Measurements from ENCODE around the gene COA1. TPM values are rescaled to one million over a fixed set of nuclear protein-coding genes. Genes with fewer than 3 reads are reported as not detected.

COA1 gene
- total and polyA plus RNA-seq, 9 of the 15 experiments (the other 6 are each of a cell fraction or from before 2014, with no cell fraction given) = 98.9 to 463 (median 181) TPM

GRCh38 chr7:43756368-43757072, 27.2 kb upstream of the COA1 start (continued):
- TF ChIP-seq ZNF184 (CRISPR knock-in tag; IDR thresholded peaks at IDR 0.05) (no peak), POLR2H (tag; IDR thresholded peaks at IDR 0.05; ENCODE audit: low read depth) (no peak), LARP7 (IDR thresholded peaks at IDR 0.05) (no peak), MYBL2 (IDR thresholded peaks at IDR 0.05; ENCODE audit: low read depth) (peak; percentile 12; the same call in 1 of the 2 replicates), MYBL2 (CRISPR knock-in tag; IDR thresholded peaks at IDR 0.05; ENCODE audit: borderline replicate concordance) (no peak), POLR2AphosphoS5 (IDR thresholded peaks at IDR 0.05; ENCODE audit: control insufficient read depth, insufficient read depth, low read depth, low read length) (no peak), NFIX (CRISPR knock-in tag; IDR thresholded peaks at IDR 0.05; ENCODE audit: low read depth) (no peak), BRD4 (IDR thresholded peaks at IDR 0.05) (no peak), MCM5 (IDR thresholded peaks at IDR 0.05; ENCODE audit: low read depth) (no peak), HEY1 (CRISPR knock-in tag; IDR thresholded peaks at IDR 0.05; ENCODE audit: borderline replicate concordance) (no peak), RHOXF2B (CRISPR knock-in tag; conservative IDR thresholded peaks at IDR 0.05) (no peak), ASH1L (IDR thresholded peaks at IDR 0.05; ENCODE audit: borderline replicate concordance, low read depth, partially characterized antibody) (no peak), ZNF311 (CRISPR knock-in tag; IDR thresholded peaks at IDR 0.05) (no peak), NFATC3 (IDR thresholded peaks at IDR 0.05) (no peak), ZNF354B (CRISPR knock-in tag; IDR thresholded peaks at IDR 0.05) (no peak), HES1 (IDR thresholded peaks at IDR 0.05; ENCODE audit: low read depth) (no peak), COPS2 (conservative IDR thresholded peaks at IDR 0.05) (no peak), TEAD4 (IDR thresholded peaks at IDR 0.05; ENCODE audit: low read length) (0 out of 2 replicates have a peak, but pooled peaks have one; percentile 33), TEAD4 (CRISPR knock-in tag; IDR thresholded peaks at IDR 0.05; ENCODE audit: borderline replicate concordance) (no peak), CREB3 (tag; conservative IDR thresholded peaks at IDR 0.05; ENCODE audit: low read depth) (no peak), RBM25 (IDR thresholded peaks at IDR 0.05; ENCODE audit: low read depth, low read length, severe bottlenecking) (no peak), ZNF165 (CRISPR knock-in tag; IDR thresholded peaks at IDR 0.05; ENCODE audit: borderline replicate concordance) (no peak), ZNF174 (CRISPR knock-in tag; IDR thresholded peaks at IDR 0.05) (no peak)
- TF ChIP-seq, protein P1, sequence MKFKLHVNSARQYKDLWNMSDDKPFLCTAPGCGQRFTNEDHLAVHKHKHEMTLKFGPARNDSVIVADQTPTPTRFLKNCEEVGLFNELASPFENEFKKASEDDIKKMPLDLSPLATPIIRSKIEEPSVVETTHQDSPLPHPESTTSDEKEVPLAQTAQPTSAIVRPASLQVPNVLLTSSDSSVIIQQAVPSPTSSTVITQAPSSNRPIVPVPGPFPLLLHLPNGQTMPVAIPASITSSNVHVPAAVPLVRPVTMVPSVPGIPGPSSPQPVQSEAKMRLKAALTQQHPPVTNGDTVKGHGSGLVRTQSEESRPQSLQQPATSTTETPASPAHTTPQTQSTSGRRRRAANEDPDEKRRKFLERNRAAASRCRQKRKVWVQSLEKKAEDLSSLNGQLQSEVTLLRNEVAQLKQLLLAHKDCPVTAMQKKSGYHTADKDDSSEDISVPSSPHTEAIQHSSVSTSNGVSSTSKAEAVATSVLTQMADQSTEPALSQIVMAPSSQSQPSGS (CRISPR knock-in tag; IDR thresholded peaks at IDR 0.05) = no peak
- TF ChIP-seq, protein P2, sequence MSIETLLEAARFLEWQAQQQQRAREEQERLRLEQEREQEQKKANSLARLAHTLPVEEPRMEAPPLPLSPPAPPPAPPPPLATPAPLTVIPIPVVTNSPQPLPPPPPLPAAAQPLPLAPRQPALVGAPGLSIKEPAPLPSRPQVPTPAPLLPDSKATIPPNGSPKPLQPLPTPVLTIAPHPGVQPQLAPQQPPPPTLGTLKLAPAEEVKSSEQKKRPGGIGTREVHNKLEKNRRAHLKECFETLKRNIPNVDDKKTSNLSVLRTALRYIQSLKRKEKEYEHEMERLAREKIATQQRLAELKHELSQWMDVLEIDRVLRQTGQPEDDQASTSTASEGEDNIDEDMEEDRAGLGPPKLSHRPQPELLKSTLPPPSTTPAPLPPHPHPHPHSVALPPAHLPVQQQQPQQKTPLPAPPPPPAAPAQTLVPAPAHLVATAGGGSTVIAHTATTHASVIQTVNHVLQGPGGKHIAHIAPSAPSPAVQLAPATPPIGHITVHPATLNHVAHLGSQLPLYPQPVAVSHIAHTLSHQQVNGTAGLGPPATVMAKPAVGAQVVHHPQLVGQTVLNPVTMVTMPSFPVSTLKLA (conservative IDR thresholded peaks at IDR 0.05) = peak in 1 of 2 experiments; percentile 55; a peak in 1 of 4 replicates
